ENCODE measurements around the gene HAGHL.

GRCh38 chr16:714558-715476 is 12.1 kb upstream of the HAGHL start, which contains the start of gene METRN:
- TF ChIP-seq, protein P1, sequence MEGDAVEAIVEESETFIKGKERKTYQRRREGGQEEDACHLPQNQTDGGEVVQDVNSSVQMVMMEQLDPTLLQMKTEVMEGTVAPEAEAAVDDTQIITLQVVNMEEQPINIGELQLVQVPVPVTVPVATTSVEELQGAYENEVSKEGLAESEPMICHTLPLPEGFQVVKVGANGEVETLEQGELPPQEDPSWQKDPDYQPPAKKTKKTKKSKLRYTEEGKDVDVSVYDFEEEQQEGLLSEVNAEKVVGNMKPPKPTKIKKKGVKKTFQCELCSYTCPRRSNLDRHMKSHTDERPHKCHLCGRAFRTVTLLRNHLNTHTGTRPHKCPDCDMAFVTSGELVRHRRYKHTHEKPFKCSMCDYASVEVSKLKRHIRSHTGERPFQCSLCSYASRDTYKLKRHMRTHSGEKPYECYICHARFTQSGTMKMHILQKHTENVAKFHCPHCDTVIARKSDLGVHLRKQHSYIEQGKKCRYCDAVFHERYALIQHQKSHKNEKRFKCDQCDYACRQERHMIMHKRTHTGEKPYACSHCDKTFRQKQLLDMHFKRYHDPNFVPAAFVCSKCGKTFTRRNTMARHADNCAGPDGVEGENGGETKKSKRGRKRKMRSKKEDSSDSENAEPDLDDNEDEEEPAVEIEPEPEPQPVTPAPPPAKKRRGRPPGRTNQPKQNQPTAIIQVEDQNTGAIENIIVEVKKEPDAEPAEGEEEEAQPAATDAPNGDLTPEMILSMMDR (optimal IDR thresholded peaks at IDR 0.05 in 1 of 3, IDR thresholded peaks at IDR 0.05 in 1 of 3, conservative IDR thresholded peaks at IDR 0.05 in 1 of 3; ENCODE audit: extremely low read depth in 1 of 3, insufficient read depth in 2 of 3, low read length in 3 of 3), result no peak
- TF ChIP-seq EZH2 (IDR thresholded peaks at IDR 0.05; ENCODE audit: low read length), result no peak

Data from keratinocyte (primary cell).